Right atrium auricular region (tissue), 2 donors: Measurements from ENCODE around the gene UPP2. TPM values are rescaled to one million over a fixed set of nuclear protein-coding genes. Genes with fewer than 3 reads are reported as not detected.

Experiments
- DNase-seq: peaks from one replicate; pipeline ENCODE4 v3.0.0-alpha.2; 2019; ENCODE audit warnings: low spot score
- H3K27ac ChIP-seq, 2 donors: fragments of 200-600 bp; sonication (generic); 1 replicate in 1 of 2; 2 replicates in 1 of 2; pipeline ENCODE4 v1.5.1; 2016 to 2019
- H3K27me3 ChIP-seq, 2 donors: fragments of 200-600 bp; sonication (generic); one replicate each; pipeline versions ENCODE4 v1.5.1 to v1.6.0; 2017 to 2019
- H3K36me3 ChIP-seq: fragments of 200-600 bp; sonication (generic); one replicate; pipeline ENCODE4 v1.5.1; 2016
- H3K4me1 ChIP-seq, 2 donors: fragments of 200-600 bp; sonication (generic); one replicate each; pipeline versions ENCODE4 v1.5.1 to v1.6.0; 2017 to 2019
- H3K4me3 ChIP-seq, 2 donors: fragments of 200-600 bp; sonication (generic); 1 replicate in 1 of 2; 2 replicates in 1 of 2; pipeline ENCODE4 v1.5.1; 2017 to 2019; ENCODE audit warnings: mild to moderate bottlenecking in 1 of 2, moderate library complexity in 1 of 2
- H3K9me3 ChIP-seq, 2 donors: fragments of 200-600 bp; sonication (generic); one replicate each; pipeline ENCODE4 v1.5.1; 2019
- CTCF ChIP-seq, 2 donors: fragments of 200-600 bp; sonication (generic); IDR thresholded peaks; one replicate each; pipeline ENCODE4 v1.5.1; 2019; ENCODE audit warnings: antibody characterized with exemption in 2 of 2
- total RNA-seq, 2 donors: library from RNA; depleted of rRNA; stranded (reverse); fragments of >200 nt; gene quantifications; one replicate each; pipeline ENCODE4 v1.1.0, GENCODE V29; 2016

Gene UPP2
- total RNA-seq, 2 donors from 2014 or later, result not detected

DNA sequence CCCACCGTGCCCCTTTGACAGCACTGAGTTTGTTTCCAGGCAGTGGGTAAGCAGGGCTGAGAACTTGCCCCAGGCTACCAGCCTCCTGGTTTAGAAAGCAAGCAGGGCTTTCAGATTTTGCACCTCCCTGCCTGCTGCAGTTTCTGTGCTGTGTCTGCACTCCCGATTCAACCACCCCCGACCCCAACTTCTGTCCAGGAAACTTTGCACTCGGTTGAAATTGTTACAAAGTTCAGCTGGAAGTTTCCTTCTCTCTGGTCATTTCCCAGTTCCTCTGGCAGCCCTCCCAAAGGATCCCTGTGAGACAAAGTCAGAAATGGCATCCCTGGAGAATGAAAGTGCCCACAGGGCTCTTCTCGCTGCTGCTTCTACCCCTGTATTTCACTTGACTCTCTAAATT lies 12.4 kb upstream of the UPP2 start:
- H3K4me3 ChIP-seq, result no peak overlapping the region
- no peaks in the 10 kb centered on the region for H3K27me3 ChIP-seq
- H3K9me3 ChIP-seq, result peaks cover 0 to 10% of the 10 kb centered on the region in 2 donors
- TF ChIP-seq CTCF (IDR thresholded peaks at IDR 0.05), result no peak
- DNase-seq, result no peak
- H3K4me1 ChIP-seq, result no peaks in the 10 kb centered on the region
- H3K36me3 ChIP-seq, result no peaks in the 10 kb centered on the region
- H3K27ac ChIP-seq, result no peak overlapping the region

DNA sequence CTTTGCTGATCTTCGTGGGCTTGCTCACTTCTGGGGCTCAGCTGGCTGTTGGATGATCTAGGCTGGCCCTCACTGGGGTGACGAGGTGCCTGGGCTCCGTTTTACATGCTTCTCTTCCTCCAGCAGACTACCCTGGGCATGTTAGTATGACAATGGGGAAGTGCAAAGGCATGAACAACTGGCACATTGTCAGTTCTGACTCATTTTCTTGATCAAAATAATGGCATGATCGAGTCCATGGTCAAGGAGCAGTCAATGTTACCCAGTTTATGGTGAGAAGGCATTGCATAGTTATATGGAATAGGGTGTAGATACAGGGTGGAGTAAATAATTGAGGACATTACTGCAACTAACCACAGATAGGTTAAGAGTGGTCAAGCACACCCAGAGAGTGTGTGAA lies 10.0 kb upstream of the UPP2 start:
- H3K9me3 ChIP-seq, result peaks cover 0 to 10% of the 10 kb centered on the region in 2 donors
- H3K27ac ChIP-seq, result no peak overlapping the region
- no peak for DNase-seq
- H3K4me3 ChIP-seq, result no peak overlapping the region
- TF ChIP-seq CTCF (IDR thresholded peaks at IDR 0.05), result no peak
- H3K4me1 ChIP-seq, result no peaks in the 10 kb centered on the region
- no peaks in the 10 kb centered on the region for H3K36me3 ChIP-seq
- no peaks in the 10 kb centered on the region for H3K27me3 ChIP-seq

DNA sequence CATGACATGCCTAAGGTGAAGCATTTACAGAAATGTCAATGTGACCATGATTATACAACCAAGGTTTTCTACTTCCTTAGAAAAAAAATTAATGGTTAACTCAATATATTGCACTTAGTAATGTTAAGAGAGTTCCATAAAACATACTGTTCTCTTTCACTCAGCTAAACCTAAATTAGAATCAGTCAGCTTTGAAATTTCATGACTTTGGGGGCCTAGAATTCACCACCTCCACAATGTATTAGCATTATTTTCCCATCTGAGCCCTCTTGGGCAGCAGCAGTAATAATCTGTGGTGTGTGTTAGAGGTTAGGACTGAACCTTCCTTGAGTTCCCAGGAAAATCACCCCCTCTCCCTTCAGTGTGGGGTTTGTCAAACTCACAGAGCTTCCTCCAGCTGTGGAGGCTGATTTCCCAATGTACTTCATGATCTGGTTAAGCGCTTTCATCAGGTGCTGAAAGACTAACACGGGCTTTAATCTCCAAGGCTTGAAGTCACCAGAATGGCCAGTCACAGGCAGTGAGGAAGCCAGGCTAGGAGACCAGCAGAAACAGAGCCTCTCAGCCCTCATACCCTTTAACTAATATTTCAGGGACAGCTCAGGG lies 7.1 kb upstream of the UPP2 start:
- Histone ChIP-seq H3K27me3 (no peaks in the 10 kb centered on the region), H3K4me1 (no peaks in the 10 kb centered on the region), H3K4me3 (no peak overlapping the region), H3K36me3 (no peaks in the 10 kb centered on the region), H3K27ac (no peak overlapping the region), H3K9me3 (no peaks in the 10 kb centered on the region)
- no peak for DNase-seq
- TF ChIP-seq CTCF (IDR thresholded peaks at IDR 0.05), result no peak

DNA sequence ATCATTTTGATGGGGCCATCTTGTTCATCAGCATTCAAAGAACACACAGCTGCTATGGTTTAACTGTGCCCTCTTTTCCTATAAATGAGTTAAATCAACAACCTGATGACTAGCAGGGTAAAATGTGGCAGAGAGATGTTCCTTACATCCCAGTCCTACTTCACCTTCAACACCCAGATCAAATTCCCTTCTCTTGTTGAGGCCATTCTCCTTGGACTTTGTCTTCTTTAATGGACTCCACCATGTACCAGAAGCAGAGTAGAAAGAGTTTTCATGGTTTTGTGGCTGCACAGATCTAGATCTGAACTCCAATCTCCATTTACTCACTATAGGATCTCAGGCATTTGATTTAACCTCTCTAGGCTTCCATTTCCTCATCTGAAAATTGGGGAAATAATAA lies 6.4 kb upstream of the UPP2 start:
- no peaks in the 10 kb centered on the region for H3K4me1 ChIP-seq
- H3K9me3 ChIP-seq, result no peaks in the 10 kb centered on the region
- H3K4me3 ChIP-seq, result no peak overlapping the region
- H3K27me3 ChIP-seq, result no peaks in the 10 kb centered on the region
- TF ChIP-seq CTCF (IDR thresholded peaks at IDR 0.05), result no peak
- DNase-seq, result no peak
- no peaks in the 10 kb centered on the region for H3K36me3 ChIP-seq
- no peak overlapping the region for H3K27ac ChIP-seq

- TF ChIP-seq CTCF (IDR thresholded peaks at IDR 0.05), result no peak
Measured at GRCh38 chr2:158095912-158096311, 5.8 kb upstream of the UPP2 start.

DNA sequence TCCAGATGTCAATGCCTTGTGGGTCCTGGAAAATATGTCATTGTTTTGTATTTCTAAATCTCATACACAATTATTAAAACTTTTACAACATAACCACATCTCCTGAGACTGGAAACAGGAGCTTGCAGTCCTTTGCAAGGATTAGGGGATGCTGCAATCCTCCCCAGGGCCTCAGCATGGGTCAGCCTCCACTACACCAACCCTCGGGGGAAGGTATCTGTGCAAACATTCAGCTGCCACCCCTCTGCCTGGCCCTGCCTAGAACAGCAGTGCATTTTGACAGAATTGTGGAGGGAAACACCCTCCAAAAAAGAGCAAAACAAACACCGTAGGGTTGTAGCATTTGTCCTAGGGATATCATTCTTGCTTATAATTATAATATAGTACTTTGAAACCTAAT lies 4.2 kb upstream of the UPP2 start:
- Histone ChIP-seq H3K4me3 (no peak overlapping the region), H3K4me1 (no peaks in the 10 kb centered on the region), H3K36me3 (no peaks in the 10 kb centered on the region), H3K27me3 (no peaks in the 10 kb centered on the region), H3K9me3 (no peaks in the 10 kb centered on the region), H3K27ac (no peak overlapping the region)
- TF ChIP-seq CTCF (IDR thresholded peaks at IDR 0.05), result no peak
- DNase-seq, result no peak

More at GRCh38 chr2:158095912-158096311, 5.8 kb upstream of the UPP2 start:
- no peak for DNase-seq
- Histone ChIP-seq H3K27me3 (no peaks in the 10 kb centered on the region), H3K4me1 (no peaks in the 10 kb centered on the region), H3K36me3 (no peaks in the 10 kb centered on the region), H3K27ac (no peak overlapping the region), H3K4me3 (no peak overlapping the region), H3K9me3 (no peaks in the 10 kb centered on the region)
